Pancreas (tissue), 10 donors: ENCODE measurements around the gene FBXO5. TPM values are rescaled to one million over a fixed set of nuclear protein-coding genes. Genes with fewer than 3 reads are reported as not detected.
A peak's percentile ranks its signal among the peaks of the same experiment; 100 is the strongest.

Experiments
- ATAC-seq, 4 donors: fragments of 200-7000 bp; cut with Tn5 transposase; one replicate each; pipeline versions ENCODE4 v1.8.0 to v1.9.1; 2020; ENCODE audit warnings: mild to moderate bottlenecking in 4 of 4, moderate library complexity in 4 of 4
- DNase-seq, 6 donors: peaks; one replicate each; pipeline ENCODE4 v3.0.0-alpha.2; 2020
- FAIRE-seq: peaks from 2 replicates; lab custom pipeline; 2012; peaks lifted over from hg19 to GRCh38; lab: Jason Lieb, UNC
- H3K27ac ChIP-seq, 4 donors: fragments of 200-600 bp; sonication (generic); 1 replicate in 3 of 4; 2 replicates in 1 of 4; pipeline versions ENCODE4 v1.5.0 to v1.8.0; 2020
- H3K27me3 ChIP-seq, 4 donors: fragments of 200-600 bp; one replicate each; pipeline ENCODE4 v1.8.0; 2021
- H3K36me3 ChIP-seq, 3 donors: fragments of 200-600 bp; sonication (generic) in 1 of 3; one replicate each; pipeline versions ENCODE4 v1.5.0 to v1.8.0; 2020 to 2021
- H3K4me1 ChIP-seq, 3 donors: fragments of 200-600 bp; one replicate each; pipeline ENCODE4 v1.8.0; 2021
- H3K4me3 ChIP-seq, 4 donors: fragments of 200-600 bp; sonication (generic) in 2 of 4; one replicate each; pipeline versions ENCODE4 v1.5.0 to v1.8.0; 2020 to 2021
- H3K9me3 ChIP-seq, 4 donors: fragments of 200-600 bp; one replicate each; pipeline ENCODE4 v1.8.0; 2021
- CTCF ChIP-seq, 4 donors: fragments of 200-600 bp; sonication (generic) in 3 of 4; IDR thresholded peaks; one replicate each; pipeline versions ENCODE4 v1.5.0 to v1.8.0; 2021; ENCODE audit warnings: antibody characterized with exemption in 4 of 4
- WGBS, 2 donors: extraction: QIAGEN DNeasy Blood & Tissue Kit; methylation state at CpG; one replicate each; pipeline ENCODE4 v1.1.7; 2013; 5-methylcytosine and 5-hydroxymethylcytosine counted together
- intact Hi-C, 3 donors: fragments of 100-400 bp; cut with DNase I; formaldehyde crosslinking; loops; one replicate each; pipeline versions ENCODE4 v1.11.1 to v1.14.2; 2022
- polyA plus RNA-seq, 2 donors: library from polyadenylated mRNA; stranded (reverse); fragments of 200-250 nt; gene quantifications; one replicate each; pipeline ENCODE4 v1.2.3, GENCODE V29; 2013
- total RNA-seq, 6 donors: library from RNA; stranded (reverse); fragmentation: NEBNext Ultra II Directional in 4 of 6; extraction: Animal tissue kit (Norgen Biotek cat#: 25700) in 4 of 6; gene quantifications; one replicate each; pipeline versions ENCODE4 v1.2.1 to v1.2.4, GENCODE V29; 2021 to 2023
- donor health status: healthy with polysubstance abuse.
- donor health status: DM: no; HTN: no; CAD: no; lungs with moderate emphysema.
- donor health status: DM: no; HTN: no; CAD: no.
- donor health status: control.
- donor health status: control.
- donor health status: Bipolar disorder and iron deficiency.
- donor health status: DM: yes; HTN: yes; CAD: no.
- donor health status: DM: no; HTN: no; CAD: no.
- donor health status: DM: no; HTN: no; CAD: no.
- donor health status: DM: yes; HTN: yes; CAD: no.

The FBXO5 gene
- total and polyA plus RNA-seq, 8 donors, result 0.57 to 3.2 (median 1.5) TPM

DNA sequence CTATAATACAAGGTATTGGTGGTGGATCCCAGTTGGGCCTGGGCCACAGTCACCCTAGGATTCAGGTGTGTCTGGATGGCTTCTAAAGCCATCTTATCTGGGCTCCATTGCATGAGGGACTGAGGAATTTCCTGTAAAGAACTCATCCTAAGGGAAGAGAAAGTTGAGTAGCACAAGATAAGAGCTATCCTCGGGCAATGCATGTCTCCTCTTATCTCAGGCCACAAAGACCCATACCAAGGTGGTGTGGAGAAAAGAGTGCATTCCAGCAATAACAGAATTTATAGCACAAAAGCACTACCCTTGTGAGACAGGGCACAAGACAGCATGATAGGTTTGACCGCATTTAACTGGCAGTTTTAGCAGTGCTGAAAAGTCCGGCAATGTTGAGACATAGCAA, 34.0 kb upstream of the FBXO5 start:
- no peak for DNase-seq
- Histone ChIP-seq H3K36me3 (no peaks in the 10 kb centered on the region), H3K27ac (no peak overlapping the region), H3K9me3 (no peaks in the 10 kb centered on the region), H3K27me3 (no peaks in the 10 kb centered on the region), H3K4me1 (no peaks in the 10 kb centered on the region), H3K4me3 (no peak overlapping the region)
- 79% methylated on average over 3 of the region's 3 CpGs for WGBS, 2 donors
- no peak for FAIRE-seq
- intact Hi-C loops, result no loop called here
- no peak for TF ChIP-seq CTCF (IDR thresholded peaks at IDR 0.05)
- no peak for ATAC-seq

- intact Hi-C loops, result no loop called here
- H3K27ac ChIP-seq, result no peak overlapping the region
- 74 to 79% methylated on average over 4 of the region's 4 CpGs for WGBS, 2 donors
- H3K4me1 ChIP-seq, result no peaks in the 10 kb centered on the region
- no peak for ATAC-seq
- no peaks in the 10 kb centered on the region for H3K27me3 ChIP-seq
- no peaks in the 10 kb centered on the region for H3K36me3 ChIP-seq
- no peak for DNase-seq
- TF ChIP-seq CTCF (IDR thresholded peaks at IDR 0.05), result no peak
- FAIRE-seq, result no peak
- no peaks in the 10 kb centered on the region for H3K9me3 ChIP-seq
- no peak overlapping the region for H3K4me3 ChIP-seq
Measured at GRCh38 chr6:153015094-153015640, 32.3 kb upstream of the FBXO5 start.

GRCh38 chr6:153013438-153013837, 30.6 kb upstream of the FBXO5 start:
- no peak overlapping the region for H3K27ac ChIP-seq
- FAIRE-seq (no peak), ATAC-seq (no peak), DNase-seq (no peak)
- no peak overlapping the region for H3K4me3 ChIP-seq
- H3K27me3 ChIP-seq, result no peaks in the 10 kb centered on the region
- no peaks in the 10 kb centered on the region for H3K9me3 ChIP-seq
- H3K36me3 ChIP-seq, result no peaks in the 10 kb centered on the region
- TF ChIP-seq CTCF (IDR thresholded peaks at IDR 0.05), result no peak
- WGBS, 2 donors, result 73 to 81% methylated on average over 2 of the region's 2 CpGs
- no peaks in the 10 kb centered on the region for H3K4me1 ChIP-seq
- intact Hi-C loops, result no loop called here

- no peaks in the 10 kb centered on the region for H3K36me3 ChIP-seq
- FAIRE-seq (no peak), DNase-seq (no peak), ATAC-seq (no peak)
- 83 to 92% methylated on average over 6 of the region's 6 CpGs for WGBS, 2 donors
- H3K9me3 ChIP-seq, result no peaks in the 10 kb centered on the region
- no peak overlapping the region for H3K27ac ChIP-seq
- intact Hi-C loops, result no loop called here
- no peaks in the 10 kb centered on the region for H3K27me3 ChIP-seq
- no peak overlapping the region for H3K4me3 ChIP-seq
- TF ChIP-seq CTCF (IDR thresholded peaks at IDR 0.05), result no peak
- H3K4me1 ChIP-seq, result no peaks in the 10 kb centered on the region
Measured at GRCh38 chr6:153012856-153013255, 30.0 kb upstream of the FBXO5 start.

DNA sequence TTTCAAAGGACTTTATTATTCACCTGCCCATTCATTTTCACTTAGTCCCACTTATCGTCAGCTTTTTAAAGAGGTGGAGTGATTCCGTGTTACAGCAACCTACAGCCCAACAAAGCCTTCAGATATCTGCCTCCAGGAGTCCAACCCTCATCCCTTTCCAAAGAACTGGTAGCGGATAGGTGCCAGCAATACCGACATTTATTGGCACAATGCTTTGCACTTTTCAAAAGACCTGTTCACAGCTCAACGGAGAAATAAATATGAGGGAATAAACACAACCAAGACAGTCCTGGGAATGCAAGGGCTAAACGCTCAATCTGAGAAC, 20.5 kb upstream of the FBXO5 start:
- no peak for TF ChIP-seq CTCF (IDR thresholded peaks at IDR 0.05)
- Histone ChIP-seq H3K27me3 (no peaks in the 10 kb centered on the region), H3K36me3 (no peaks in the 10 kb centered on the region), H3K4me1 (peaks cover 4 to 32% (median 31%) of the 10 kb centered on the region in 3 donors), H3K9me3 (no peaks in the 10 kb centered on the region), H3K4me3 (peak overlapping the region; percentile 57 to 92 (median 68)), H3K27ac (peak overlapping the region; percentile 48 to 86 (median 68))
- intact Hi-C loops, result no loop called here
- no peak for FAIRE-seq
- no peak for DNase-seq
- 1% methylated on average over 6 of the region's 6 CpGs for WGBS, 2 donors
- peak; percentile 7 to 32 (median 20) for ATAC-seq
